ENCODE measurements around the gene FRMD8. TPM values are rescaled to one million over a fixed set of nuclear protein-coding genes. Genes with fewer than 3 reads are reported as not detected.
A peak's percentile ranks its signal among the peaks of the same experiment; 100 is the strongest.

FRMD8 gene
- total and polyA plus RNA-seq, 9 of the 15 experiments (the other 6 are each of a cell fraction or from before 2014, with no cell fraction given): 4.5 to 54.5 (median 15.8) TPM

DNA sequence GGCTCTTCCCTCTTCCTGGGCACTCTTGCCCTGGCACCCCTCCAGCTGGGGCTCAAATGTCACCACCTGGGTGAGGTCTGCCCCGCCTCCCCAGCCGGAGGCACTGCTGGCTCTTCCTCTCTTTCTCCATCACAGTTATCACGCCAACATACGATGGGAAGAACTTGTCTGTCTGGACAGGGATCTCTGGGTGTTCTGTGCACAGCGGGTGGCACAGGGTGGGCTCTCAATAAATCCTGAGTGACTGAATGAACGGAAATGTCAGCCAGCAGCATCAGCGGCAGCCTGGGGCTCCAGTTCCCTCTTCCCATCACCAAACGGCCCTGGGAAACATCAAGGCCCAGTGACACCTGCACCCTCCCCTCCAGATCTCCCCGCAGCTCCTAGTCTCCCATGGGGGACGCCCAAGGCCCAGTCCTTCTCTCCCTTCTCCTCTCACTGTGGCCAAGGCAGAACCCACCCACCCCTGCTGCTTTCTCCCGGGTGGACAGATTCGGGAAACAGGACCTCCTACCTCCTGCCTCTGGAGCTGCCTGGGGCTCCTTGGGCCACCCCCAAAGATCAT is 3.6 kb upstream of the FRMD8 start (continued):
- TF ChIP-seq PRPF4 (IDR thresholded peaks at IDR 0.05; ENCODE audit: insufficient read depth, low read depth, low read length, poor library complexity, severe bottlenecking): no peak
- TF ChIP-seq BRD9 (IDR thresholded peaks at IDR 0.05; ENCODE audit: low read depth, partially characterized antibody): no peak
- TF ChIP-seq, protein P1, sequence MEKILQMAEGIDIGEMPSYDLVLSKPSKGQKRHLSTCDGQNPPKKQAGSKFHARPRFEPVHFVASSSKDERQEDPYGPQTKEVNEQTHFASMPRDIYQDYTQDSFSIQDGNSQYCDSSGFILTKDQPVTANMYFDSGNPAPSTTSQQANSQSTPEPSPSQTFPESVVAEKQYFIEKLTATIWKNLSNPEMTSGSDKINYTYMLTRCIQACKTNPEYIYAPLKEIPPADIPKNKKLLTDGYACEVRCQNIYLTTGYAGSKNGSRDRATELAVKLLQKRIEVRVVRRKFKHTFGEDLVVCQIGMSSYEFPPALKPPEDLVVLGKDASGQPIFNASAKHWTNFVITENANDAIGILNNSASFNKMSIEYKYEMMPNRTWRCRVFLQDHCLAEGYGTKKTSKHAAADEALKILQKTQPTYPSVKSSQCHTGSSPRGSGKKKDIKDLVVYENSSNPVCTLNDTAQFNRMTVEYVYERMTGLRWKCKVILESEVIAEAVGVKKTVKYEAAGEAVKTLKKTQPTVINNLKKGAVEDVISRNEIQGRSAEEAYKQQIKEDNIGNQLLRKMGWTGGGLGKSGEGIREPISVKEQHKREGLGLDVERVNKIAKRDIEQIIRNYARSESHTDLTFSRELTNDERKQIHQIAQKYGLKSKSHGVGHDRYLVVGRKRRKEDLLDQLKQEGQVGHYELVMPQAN (IDR thresholded peaks at IDR 0.05; ENCODE audit: borderline replicate concordance): 0 out of 2 replicates have a peak, but pooled peaks have one; percentile 23
- TF ChIP-seq ARNT (IDR thresholded peaks at IDR 0.05): 0 out of 4 replicates have a peak, but pooled peaks of 1 of the 2 experiments have one; percentile 7
- TF ChIP-seq STAG1 (CRISPR knock-in tag; IDR thresholded peaks at IDR 0.05; ENCODE audit: borderline replicate concordance): no peak
- no peak for TF ChIP-seq CBX3 (IDR thresholded peaks at IDR 0.05; ENCODE audit: borderline replicate concordance in 1 of 2, low read length in 2 of 2)
- TF ChIP-seq SMARCA4 (IDR thresholded peaks at IDR 0.05): no peak
- TF ChIP-seq RBM14 (IDR thresholded peaks at IDR 0.05; ENCODE audit: borderline replicate concordance, insufficient read depth, low read depth, low read length): no peak
- no peak for TF ChIP-seq HDAC8 (tag; IDR thresholded peaks at IDR 0.05)
- TF ChIP-seq TAF7 (tag; IDR thresholded peaks at IDR 0.05): 0 out of 2 replicates have a peak, but pooled peaks have one; percentile 7
- no peak for TF ChIP-seq CEBPB (tag; IDR thresholded peaks at IDR 0.05)
- TF ChIP-seq PHB2 (IDR thresholded peaks at IDR 0.05; ENCODE audit: low read depth): 0 out of 2 replicates have a peak, but pooled peaks have one; percentile 14
- TF ChIP-seq, protein P2, sequence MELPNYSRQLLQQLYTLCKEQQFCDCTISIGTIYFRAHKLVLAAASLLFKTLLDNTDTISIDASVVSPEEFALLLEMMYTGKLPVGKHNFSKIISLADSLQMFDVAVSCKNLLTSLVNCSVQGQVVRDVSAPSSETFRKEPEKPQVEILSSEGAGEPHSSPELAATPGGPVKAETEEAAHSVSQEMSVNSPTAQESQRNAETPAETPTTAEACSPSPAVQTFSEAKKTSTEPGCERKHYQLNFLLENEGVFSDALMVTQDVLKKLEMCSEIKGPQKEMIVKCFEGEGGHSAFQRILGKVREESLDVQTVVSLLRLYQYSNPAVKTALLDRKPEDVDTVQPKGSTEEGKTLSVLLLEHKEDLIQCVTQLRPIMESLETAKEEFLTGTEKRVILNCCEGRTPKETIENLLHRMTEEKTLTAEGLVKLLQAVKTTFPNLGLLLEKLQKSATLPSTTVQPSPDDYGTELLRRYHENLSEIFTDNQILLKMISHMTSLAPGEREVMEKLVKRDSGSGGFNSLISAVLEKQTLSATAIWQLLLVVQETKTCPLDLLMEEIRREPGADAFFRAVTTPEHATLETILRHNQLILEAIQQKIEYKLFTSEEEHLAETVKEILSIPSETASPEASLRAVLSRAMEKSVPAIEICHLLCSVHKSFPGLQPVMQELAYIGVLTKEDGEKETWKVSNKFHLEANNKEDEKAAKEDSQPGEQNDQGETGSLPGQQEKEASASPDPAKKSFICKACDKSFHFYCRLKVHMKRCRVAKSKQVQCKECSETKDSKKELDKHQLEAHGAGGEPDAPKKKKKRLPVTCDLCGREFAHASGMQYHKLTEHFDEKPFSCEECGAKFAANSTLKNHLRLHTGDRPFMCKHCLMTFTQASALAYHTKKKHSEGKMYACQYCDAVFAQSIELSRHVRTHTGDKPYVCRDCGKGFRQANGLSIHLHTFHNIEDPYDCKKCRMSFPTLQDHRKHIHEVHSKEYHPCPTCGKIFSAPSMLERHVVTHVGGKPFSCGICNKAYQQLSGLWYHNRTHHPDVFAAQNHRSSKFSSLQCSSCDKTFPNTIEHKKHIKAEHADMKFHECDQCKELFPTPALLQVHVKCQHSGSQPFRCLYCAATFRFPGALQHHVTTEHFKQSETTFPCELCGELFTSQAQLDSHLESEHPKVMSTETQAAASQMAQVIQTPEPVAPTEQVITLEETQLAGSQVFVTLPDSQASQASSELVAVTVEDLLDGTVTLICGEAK (IDR thresholded peaks at IDR 0.05): peak; percentile 51
- TF ChIP-seq, protein P2 (CRISPR knock-in tag; IDR thresholded peaks at IDR 0.05): no peak
- TF ChIP-seq, protein P3, sequence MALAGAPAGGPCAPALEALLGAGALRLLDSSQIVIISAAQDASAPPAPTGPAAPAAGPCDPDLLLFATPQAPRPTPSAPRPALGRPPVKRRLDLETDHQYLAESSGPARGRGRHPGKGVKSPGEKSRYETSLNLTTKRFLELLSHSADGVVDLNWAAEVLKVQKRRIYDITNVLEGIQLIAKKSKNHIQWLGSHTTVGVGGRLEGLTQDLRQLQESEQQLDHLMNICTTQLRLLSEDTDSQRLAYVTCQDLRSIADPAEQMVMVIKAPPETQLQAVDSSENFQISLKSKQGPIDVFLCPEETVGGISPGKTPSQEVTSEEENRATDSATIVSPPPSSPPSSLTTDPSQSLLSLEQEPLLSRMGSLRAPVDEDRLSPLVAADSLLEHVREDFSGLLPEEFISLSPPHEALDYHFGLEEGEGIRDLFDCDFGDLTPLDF (CRISPR knock-in tag; IDR thresholded peaks at IDR 0.05): no peak
- no peak for TF ChIP-seq RBM39 (optimal IDR thresholded peaks at IDR 0.05; ENCODE audit: low read depth, low read length)

All from K562 (cell line).